GM19395 (cell line): ENCODE measurements around the gene GDPD3.

Experiments
- ATAC-seq: cut with Tn5 transposase; IDR thresholded peaks from one replicate; pipeline ENCODE4 v1.9.1; 2021; ENCODE audit warnings: mild to moderate bottlenecking, moderate library complexity; ENCODE audit not compliant: unreplicated experiment

Gene GDPD3

GRCh38 chr16:30060836-30061554 is 52.3 kb downstream of the GDPD3 start:
- no peak for ATAC-seq

GRCh38 chr16:30060346-30060745 is 53.0 kb downstream of the GDPD3 start:
- no peak for ATAC-seq

GRCh38 chr16:30054959-30055553 is 58.3 kb downstream of the GDPD3 start:
- no peak for ATAC-seq
